CD4-positive, alpha-beta T cell (primary cell): Measurements from ENCODE around the gene LRRC15. TPM values are rescaled to one million over a fixed set of nuclear protein-coding genes. Genes with fewer than 3 reads are reported as not detected.

Experiments used
- ATAC-seq: fragments of 200-7000 bp; cut with Tn5 transposase; one replicate; pipeline ENCODE4 v1.10.0; 2022; ENCODE audit warnings: mild to moderate bottlenecking; ENCODE audit not compliant: poor library complexity
- CTCF ChIA-PET: fragments of 350-600 bp; sonication (Branson Sonifier 250); formaldehyde crosslinking; loops from one replicate; lab custom pipeline; 2021; ENCODE audit warnings: antibody characterized with exemption, inconsistent platforms; lab: Charles Lee
- POLR2A ChIA-PET: fragments of 350-600 bp; sonication (Branson Sonifier 250); formaldehyde crosslinking; loops from one replicate; lab custom pipeline; 2021; ENCODE audit warnings: antibody characterized with exemption, inconsistent platforms; lab: Charles Lee
- DNase-seq, 14 experiments: peaks; one replicate each; pipeline ENCODE4 v3.0.0-alpha.2; 2013 to 2020; ENCODE audit warnings: mixed read lengths in 2 of 14
- H3K27ac ChIP-seq, 2 donors: one replicate each; pipeline versions ENCODE4 v1.5.1 to v1.7.0; 2013; ENCODE audit warnings: low read length in 2 of 2, low read depth in 1 of 2, mild to moderate bottlenecking in 1 of 2
- H3K27me3 ChIP-seq, 2 experiments: 1 replicate in 1 of 2; 2 replicates in 1 of 2; pipeline versions ENCODE4 v1.6.1 to v1.7.0; 2013; ENCODE audit warnings: low read length in 2 of 2, control low read depth in 1 of 2, mild to moderate bottlenecking in 1 of 2, moderate library complexity in 1 of 2; ENCODE audit not compliant: insufficient read depth in 2 of 2, control insufficient read depth in 1 of 2
- H3K36me3 ChIP-seq: one replicate; pipeline ENCODE4 v1.6.1; 2013; ENCODE audit warnings: low read length, control low read depth; ENCODE audit not compliant: insufficient read depth
- H3K4me1 ChIP-seq: one replicate; pipeline ENCODE4 v1.6.1; 2013; ENCODE audit warnings: low read length, control low read depth; ENCODE audit not compliant: insufficient read depth
- H3K4me3 ChIP-seq: one replicate; pipeline ENCODE4 v1.5.1; 2013; ENCODE audit warnings: mild to moderate bottlenecking, low read length, moderate library complexity
- H3K9me3 ChIP-seq, 2 experiments: 1 replicate in 1 of 2; 2 replicates in 1 of 2; pipeline versions ENCODE4 v1.6.1 to v1.7.0; 2013; ENCODE audit warnings: low read length in 2 of 2, mild to moderate bottlenecking in 2 of 2, control low read depth in 1 of 2, moderate library complexity in 1 of 2; ENCODE audit not compliant: control insufficient read depth in 1 of 2, insufficient read depth in 1 of 2
- H3K27ac Mint-ChIP-seq: one replicate; pipeline ENCODE4 v1.8.0; 2020; ENCODE audit warnings: mixed read lengths
- H3K27me3 Mint-ChIP-seq: one replicate; pipeline ENCODE4 v1.8.0; 2021; ENCODE audit warnings: mixed read lengths
- H3K36me3 Mint-ChIP-seq: one replicate; pipeline ENCODE4 v1.8.0; 2021; ENCODE audit warnings: low read depth, mixed read lengths
- H3K4me1 Mint-ChIP-seq: one replicate; pipeline ENCODE4 v1.8.0; 2021; ENCODE audit warnings: low read depth, mixed read lengths
- H3K4me3 Mint-ChIP-seq: one replicate; pipeline ENCODE4 v1.8.0; 2020; ENCODE audit warnings: mild to moderate bottlenecking, mixed read lengths
- H3K9me3 Mint-ChIP-seq: one replicate; pipeline ENCODE4 v1.8.0; 2020; ENCODE audit warnings: mixed read lengths
- CTCF ChIP-seq: fragments of 200-600 bp; IDR thresholded peaks from one replicate; pipeline ENCODE4 v1.8.0; 2022; ENCODE audit warnings: antibody characterized with exemption, mild to moderate bottlenecking
- intact Hi-C, 2 experiments: fragments of 100-400 bp; cut with DNase I in 1 of 2; cut with micrococcal nuclease in 1 of 2; formaldehyde crosslinking; loops; one replicate each; pipeline versions ENCODE4 v1.15.1 to v1.9.0; 2023 to 2025; cut with DNase I, micrococcal nuclease
- total RNA-seq, 174 experiments: library from RNA in 2 of 174; stranded (reverse) in 2 of 174; gene quantifications; one replicate each; pipeline ENCODE4 v1.2.3 and lab custom pipeline; 2021 to 2026

Gene LRRC15
- total RNA-seq, 2 experiments from 2014 or later, result not detected

- H3K27ac ChIP-seq, result no peak overlapping the region
- Mint-ChIP-seq H3K36me3 (no peaks in the 10 kb centered on the region), H3K4me3 (no peak overlapping the region), H3K9me3 (no peaks in the 10 kb centered on the region), H3K27me3 (peaks cover 5% of the 10 kb centered on the region), H3K27ac (no peak overlapping the region), H3K4me1 (no peaks in the 10 kb centered on the region)
- DNase-seq, result no peak
- no peak overlapping the region for H3K4me3 ChIP-seq
- CTCF ChIA-PET, result no interaction called here
- H3K36me3 ChIP-seq, result no peaks in the 10 kb centered on the region
- H3K9me3 ChIP-seq, result no peaks in the 10 kb centered on the region
- H3K27me3 ChIP-seq, result no peaks in the 10 kb centered on the region
- H3K4me1 ChIP-seq, result no peaks in the 10 kb centered on the region
- ATAC-seq, result no peak
- no peak for TF ChIP-seq CTCF
- POLR2A ChIA-PET, result no interaction called here
- intact Hi-C loops, result loop anchor here in 1 of 2 experiments (10.0 kb wide), 1 partner anchor 1884 kb away; no protein-coding TSS in a partner anchor
Observed at GRCh38 chr3:194348354-194348753, 21.2 kb downstream of the LRRC15 start.

- H3K4me1 ChIP-seq, result no peaks in the 10 kb centered on the region
- H3K36me3 Mint-ChIP-seq, result no peaks in the 10 kb centered on the region
- no peaks in the 10 kb centered on the region for H3K9me3 ChIP-seq
- no peak for ATAC-seq
- intact Hi-C loops, result loop anchor here in 1 of 2 experiments (10.0 kb wide), 1 partner anchor 1882 kb away; no protein-coding TSS in a partner anchor
- H3K4me1 Mint-ChIP-seq, result no peaks in the 10 kb centered on the region
- DNase-seq, result no peak
- H3K9me3 Mint-ChIP-seq, result no peaks in the 10 kb centered on the region
- H3K27ac Mint-ChIP-seq, result no peak overlapping the region
- TF ChIP-seq CTCF, result no peak
- POLR2A ChIA-PET, result no interaction called here
- no peaks in the 10 kb centered on the region for H3K27me3 ChIP-seq
- peaks cover 11% of the 10 kb centered on the region for H3K27me3 Mint-ChIP-seq
- H3K27ac ChIP-seq, result no peak overlapping the region
- no peaks in the 10 kb centered on the region for H3K36me3 ChIP-seq
- no peak overlapping the region for H3K4me3 Mint-ChIP-seq
- CTCF ChIA-PET, result interaction anchor here (1.9 kb wide), 1 partner anchor 13 kb away, joined by 5 read pairs; no protein-coding TSS in a partner anchor
- no peak overlapping the region for H3K4me3 ChIP-seq
Observed at GRCh38 chr3:194346621-194347020, 22.9 kb downstream of the LRRC15 start.

GRCh38 chr3:194346035-194346434 is 23.5 kb downstream of the LRRC15 start:
- Histone ChIP-seq H3K36me3 (no peaks in the 10 kb centered on the region), H3K4me3 (no peak overlapping the region), H3K4me1 (no peaks in the 10 kb centered on the region), H3K27ac (no peak overlapping the region), H3K9me3 (no peaks in the 10 kb centered on the region), H3K27me3 (no peaks in the 10 kb centered on the region)
- TF ChIP-seq CTCF, result no peak
- DNase-seq, result no peak
- H3K4me1 Mint-ChIP-seq, result no peaks in the 10 kb centered on the region
- H3K27ac Mint-ChIP-seq, result no peak overlapping the region
- peaks cover 14% of the 10 kb centered on the region for H3K27me3 Mint-ChIP-seq
- CTCF ChIA-PET, result interaction anchor here (1.9 kb wide), 1 partner anchor 13 kb away, joined by 5 read pairs; no protein-coding TSS in a partner anchor
- no peak overlapping the region for H3K4me3 Mint-ChIP-seq
- POLR2A ChIA-PET, result interaction anchor here (2.8 kb wide), 1 partner anchor 51 kb away, joined by 14 read pairs; no protein-coding TSS in a partner anchor
- ATAC-seq, result no peak
- no peaks in the 10 kb centered on the region for H3K9me3 Mint-ChIP-seq
- intact Hi-C loops, result loop anchor here in 1 of 2 experiments (10.0 kb wide), 1 partner anchor 1881 kb away; no protein-coding TSS in a partner anchor
- no peaks in the 10 kb centered on the region for H3K36me3 Mint-ChIP-seq
